Dermis microvascular lymphatic vessel endothelial cell (primary cell): ENCODE measurements around the gene NRL. TPM values are rescaled to one million over a fixed set of nuclear protein-coding genes. Genes with fewer than 3 reads are reported as not detected.
A peak's percentile ranks its signal among the peaks of the same experiment; 100 is the strongest.

ENCODE experiments used
- DNase-seq, 2 donors: peaks; one replicate each; pipeline versions ENCODE4 v3.0.0 to v3.0.0-alpha.2; 2010; ENCODE audit warnings: low read depth in 2 of 2
- total RNA-seq: library from RNA; depleted of rRNA; stranded (reverse); fragments of >200 nt; gene quantifications from 2 replicates; pipeline ENCODE4 v1.2.1, GENCODE V29; 2014

NRL gene
- total RNA-seq, 1 donor from 2014 or later = 1.4 TPM

DNA sequence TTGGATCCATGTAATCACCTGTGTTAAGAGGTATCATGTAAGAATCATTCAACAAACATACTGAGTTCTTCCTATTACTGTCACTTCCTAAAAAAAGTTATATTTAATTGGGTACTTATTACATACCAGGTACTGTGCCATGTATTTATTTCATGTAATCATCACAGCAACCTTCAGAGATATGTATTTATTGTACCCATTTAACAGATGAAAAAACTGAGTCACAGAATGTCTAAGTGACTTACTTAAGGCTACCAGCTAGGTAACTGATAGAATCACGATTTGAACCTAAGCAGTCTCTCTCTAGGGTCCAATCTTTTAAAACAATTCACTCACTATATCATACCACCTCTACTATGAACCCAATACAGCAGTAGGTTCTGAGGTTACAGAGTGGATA lies 29.7 kb upstream of the NRL start:
- no peak for DNase-seq

- DNase-seq = no peak
Observed at GRCh38 chr14:24143511-24143910, 28.8 kb upstream of the NRL start.

GRCh38 chr14:24141097-24141880 lies 26.5 kb upstream of the NRL start, which contains the start of gene EMC9:
EMC9 (minus strand) TSS chr14:24141591; CDS start chr14:24141304, 287 bp downstream.
- peak; percentile 96 to 100 for DNase-seq

DNA sequence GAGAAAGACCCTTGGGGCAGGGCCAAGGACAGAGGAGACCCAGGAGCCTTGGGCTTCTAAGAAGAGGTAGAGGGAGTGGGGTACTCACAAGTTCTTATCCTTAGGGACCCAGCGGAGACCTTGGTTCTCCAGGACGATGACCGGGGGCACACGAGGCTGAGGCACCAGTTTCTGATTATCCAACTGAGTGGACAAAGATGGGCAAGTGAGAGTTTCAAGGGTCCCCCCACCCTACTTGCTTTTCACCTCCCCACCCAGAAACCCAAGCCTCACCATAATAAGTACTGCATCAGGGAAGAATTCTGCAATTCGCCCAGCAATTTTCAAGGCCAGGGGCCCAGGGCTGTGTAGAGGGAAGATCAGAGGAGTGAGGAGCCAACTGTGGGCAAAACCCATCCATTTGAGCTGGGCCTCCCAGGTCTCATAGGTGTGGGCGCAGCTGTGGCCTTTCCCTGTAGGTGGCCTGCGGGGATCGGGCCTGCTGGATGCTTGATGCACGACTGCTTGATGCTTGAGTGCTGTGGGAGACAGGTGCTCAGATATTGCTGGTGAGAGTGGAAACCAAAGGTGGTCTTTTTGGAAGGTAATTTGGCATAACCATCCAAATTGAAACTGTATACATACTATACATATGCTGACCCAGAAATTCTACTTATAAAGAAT lies 24.7 kb upstream of the NRL start:
- DNase-seq = no peak

- DNase-seq = no peak
Observed at GRCh38 chr14:24138396-24139271, 23.9 kb upstream of the NRL start.

DNA sequence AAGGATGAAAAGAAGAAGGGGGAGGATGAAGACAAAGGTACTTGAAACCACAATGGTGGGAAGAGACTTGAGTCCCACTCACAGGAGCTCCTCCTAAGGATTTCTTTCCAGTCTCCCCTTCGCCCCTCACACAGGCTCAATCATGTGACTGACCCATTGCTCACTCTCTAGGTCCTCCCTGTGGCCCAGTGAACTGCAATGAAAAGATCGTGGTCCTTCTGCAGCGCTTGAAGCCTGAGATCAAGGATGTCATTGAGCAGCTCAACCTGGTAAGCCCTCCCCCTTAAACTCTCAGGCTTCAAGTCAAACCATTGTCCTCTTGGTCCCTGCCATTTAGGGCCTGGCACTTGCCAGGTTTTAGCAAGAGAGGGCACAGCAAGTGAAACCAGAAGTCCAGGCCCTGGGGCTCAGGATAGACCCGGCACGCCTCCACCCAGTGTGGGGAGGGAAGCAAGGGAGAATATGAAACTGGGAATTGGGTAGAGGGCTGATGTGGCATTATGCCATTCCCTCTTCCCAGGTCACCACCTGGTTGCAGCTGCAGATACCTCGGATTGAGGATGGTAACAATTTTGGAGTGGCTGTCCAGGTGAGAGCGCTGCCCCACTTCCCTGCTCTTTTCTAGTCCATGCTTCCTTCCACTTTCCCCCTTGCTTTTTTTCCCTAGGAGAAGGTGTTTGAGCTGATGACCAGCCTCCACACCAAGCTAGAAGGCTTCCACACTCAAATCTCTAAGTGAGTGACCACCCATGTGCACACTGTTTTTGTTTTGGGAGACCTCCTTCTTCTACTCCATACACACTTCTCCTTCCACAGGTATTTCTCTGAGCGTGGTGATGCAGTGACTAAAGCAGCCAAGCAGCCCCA lies 23.0 kb upstream of the NRL start:
- no peak for DNase-seq

DNA sequence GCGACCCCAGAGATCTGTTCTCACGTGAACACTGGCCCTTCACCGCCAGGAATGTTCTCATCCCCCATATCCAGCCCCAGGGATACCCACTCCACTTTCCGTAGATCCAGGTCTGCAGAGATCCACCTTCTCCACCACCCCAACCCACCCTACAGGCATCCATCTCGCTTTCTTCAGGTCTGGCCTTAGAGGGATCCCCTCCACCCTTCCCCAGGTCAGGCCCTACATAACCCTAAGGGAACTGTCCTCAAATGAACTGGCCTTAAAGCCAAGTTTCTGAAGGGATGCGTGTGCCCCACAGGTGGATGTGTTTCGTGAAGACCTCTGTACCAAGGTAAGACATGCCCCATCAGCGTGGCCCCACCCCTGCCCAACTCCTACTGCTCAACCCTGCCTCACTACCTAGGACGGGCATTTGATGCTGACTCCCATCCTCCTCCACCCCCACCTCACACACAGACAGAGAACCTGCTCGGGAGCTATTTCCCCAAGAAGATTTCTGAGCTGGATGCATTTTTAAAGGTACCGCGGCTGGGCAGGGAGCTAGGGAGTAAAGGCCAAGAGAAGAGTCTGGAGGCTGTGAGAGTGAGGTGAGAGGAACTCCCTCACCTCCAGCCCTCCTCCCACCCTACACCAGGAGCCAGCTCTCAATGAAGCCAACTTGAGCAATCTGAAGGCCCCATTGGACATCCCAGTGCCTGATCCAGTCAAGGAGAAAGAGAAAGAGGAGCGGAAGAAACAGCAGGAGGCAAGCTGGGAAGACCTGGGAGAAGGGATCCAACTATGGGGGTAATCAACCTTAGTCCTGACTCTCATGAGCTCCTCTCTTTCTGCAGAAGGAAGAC lies 22.2 kb upstream of the NRL start:
- DNase-seq = no peak

- peak; percentile 72 to 92 for DNase-seq
Observed at GRCh38 chr14:24135834-24136683, 21.3 kb upstream of the NRL start, which contains the start of gene PSME1. PSME1 (plus strand) TSS chr14:24136194; CDS start chr14:24136263, 69 bp downstream.

DNA sequence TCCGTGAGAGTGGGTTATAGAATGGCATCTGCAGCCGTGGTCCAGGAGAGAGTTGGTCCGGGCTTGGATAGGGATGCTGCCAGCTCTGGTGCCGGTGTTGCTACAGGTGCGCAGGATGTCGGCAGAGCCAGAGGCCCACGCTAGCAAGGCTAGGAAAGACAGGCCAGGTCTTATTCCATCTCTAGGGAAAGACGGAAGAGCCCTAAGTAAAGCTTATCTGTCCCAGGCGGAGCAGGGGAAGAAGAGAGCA lies 20.8 kb upstream of the NRL start:
- no peak for DNase-seq

GRCh38 chr14:24133735-24134134 lies 19.0 kb upstream of the NRL start:
- no peak for DNase-seq

DNA sequence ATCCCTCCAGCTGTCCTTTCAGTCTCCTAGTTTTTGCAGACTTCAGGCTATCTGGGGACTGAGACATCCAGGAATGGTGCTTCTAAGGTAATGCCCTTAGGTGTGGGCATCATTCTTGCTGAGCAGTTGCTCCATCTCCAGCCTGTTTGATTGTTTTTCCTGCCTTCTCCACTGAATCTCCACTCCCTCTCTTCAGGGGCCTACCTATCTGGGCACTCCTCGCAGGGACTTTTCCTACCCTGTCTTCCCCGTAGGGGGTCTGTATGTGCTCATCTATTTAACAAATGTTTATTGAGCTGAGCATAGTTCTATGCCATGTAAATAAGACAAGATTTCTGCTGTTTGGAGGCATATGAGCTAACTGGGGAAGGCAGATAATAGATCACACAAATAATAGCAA lies 18.2 kb upstream of the NRL start:
- no peak for DNase-seq

DNA sequence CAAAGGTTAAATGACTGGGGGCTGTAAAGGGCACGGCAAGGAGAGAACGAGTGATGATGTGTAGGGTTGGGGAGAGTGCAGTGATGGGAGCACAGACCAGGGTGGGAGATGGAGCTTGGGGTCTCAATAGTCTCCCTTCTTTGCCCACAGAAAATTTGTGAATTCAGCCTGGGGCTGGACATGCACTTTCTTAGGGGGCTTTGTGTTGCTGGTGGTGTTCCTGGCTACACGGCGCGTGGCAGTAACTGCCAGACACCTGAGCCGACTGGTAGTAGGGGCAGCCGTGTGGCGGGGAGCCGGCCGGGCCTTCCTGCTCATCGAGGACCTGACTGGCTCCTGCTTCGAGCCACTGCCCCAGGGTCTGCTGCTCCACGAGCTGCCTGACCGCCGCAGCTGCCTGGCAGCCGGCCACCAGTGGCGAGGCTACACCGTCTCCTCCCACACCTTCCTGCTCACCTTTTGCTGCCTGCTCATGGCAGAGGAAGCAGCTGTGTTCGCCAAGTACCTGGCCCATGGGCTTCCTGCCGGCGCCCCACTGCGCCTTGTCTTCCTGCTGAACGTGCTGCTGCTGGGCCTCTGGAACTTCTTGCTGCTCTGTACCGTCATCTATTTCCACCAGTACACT lies 17.4 kb upstream of the NRL start:
- peak in 1 of 2 donors; percentile 14 for DNase-seq

GRCh38 chr14:24131549-24131966 lies 16.8 kb upstream of the NRL start:
- no peak for DNase-seq

DNA sequence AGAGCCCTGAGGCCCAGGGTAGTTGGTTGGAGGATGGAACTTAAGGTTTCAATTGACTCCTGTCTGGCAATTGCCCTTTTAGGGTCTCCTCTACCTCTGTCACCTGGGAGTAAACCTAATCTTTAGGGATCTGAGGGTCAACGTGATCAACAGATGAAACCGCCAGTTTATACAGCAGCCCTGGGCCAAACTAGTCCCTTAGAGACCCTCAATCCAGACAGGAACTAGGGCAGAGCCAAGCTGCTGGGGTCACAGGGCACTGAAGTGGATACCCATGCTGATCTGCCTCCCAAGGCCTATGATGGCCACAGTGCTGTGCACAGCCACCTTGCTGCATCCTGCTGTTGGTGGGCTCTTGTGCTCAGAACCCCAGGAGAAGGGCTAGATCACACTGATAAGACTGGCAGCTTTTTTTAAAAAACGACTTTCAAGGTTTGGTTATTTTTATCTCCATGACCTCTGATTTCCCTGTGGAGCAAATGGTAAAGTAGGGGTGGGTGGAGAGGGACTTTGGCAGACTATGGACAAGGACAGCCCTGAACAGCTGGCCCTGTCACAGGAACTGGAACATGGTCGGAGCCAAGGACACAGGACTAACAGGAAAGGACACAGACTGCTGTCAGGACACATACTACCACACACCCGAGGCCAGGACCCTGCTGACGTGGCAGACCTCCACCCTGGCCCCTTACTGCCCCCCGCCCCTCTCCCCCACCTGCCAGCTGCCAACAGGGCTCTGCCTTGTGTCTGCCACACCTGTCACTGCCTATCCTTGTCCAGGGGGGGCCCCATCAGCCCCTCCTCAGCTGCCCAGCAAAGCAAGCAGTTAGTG lies 16.2 kb upstream of the NRL start:
- peak in 1 of 2 donors; percentile 76 for DNase-seq

GRCh38 chr14:24130380-24130716 lies 15.6 kb upstream of the NRL start, which contains the start of gene FITM1:
FITM1 (plus strand) TSS chr14:24130659; CDS start chr14:24131564, 905 bp downstream.
- DNase-seq = no peak

DNA sequence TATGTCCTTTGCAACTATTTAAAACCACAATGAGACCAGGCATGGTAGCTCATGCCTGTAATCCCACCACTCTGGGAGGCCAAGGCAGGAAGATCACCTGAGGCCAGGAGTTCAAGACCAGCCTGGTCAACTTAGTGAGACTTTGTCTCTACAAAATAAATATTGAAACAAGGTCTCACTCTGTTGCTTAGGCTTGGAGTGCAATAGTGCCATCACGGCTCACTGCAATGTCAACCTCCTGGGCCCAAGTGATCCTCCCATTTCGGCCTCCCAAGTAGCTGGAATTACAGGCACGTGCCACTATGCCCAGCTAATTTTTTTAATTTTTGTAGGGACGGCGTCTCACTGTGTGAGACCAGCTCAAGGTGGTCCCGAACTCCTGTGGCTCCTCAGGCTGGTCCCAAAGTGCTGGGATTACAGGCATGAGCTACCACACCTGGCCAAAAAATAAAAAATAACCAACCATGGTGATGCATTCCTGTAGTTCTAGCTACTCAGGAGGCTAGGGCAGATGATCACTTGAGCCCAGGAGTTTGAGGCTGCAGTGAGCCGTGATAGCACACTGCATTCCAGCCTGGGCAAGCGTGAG lies 14.8 kb upstream of the NRL start:
- no peak for DNase-seq

GRCh38 chr14:24127673-24128072 lies 12.9 kb upstream of the NRL start:
- DNase-seq = no peak

- DNase-seq = no peak
Observed at GRCh38 chr14:24126939-24127338, 12.2 kb upstream of the NRL start.
